GM15510 (cell line): Measurements from ENCODE around the gene SFT2D3.

ENCODE experiments used
- POLR2A ChIP-seq: IDR thresholded peaks from 3 replicates; pipeline ENCODE4 v1.6.1; 2011; ENCODE audit warnings: borderline replicate concordance; ENCODE audit not compliant: insufficient read length; ENCODE audit errors: extremely low read depth

Gene SFT2D3

GRCh38 chr2:127673291-127674069 is 27.8 kb upstream of the SFT2D3 start:
- no peak for TF ChIP-seq POLR2A

- no peak for TF ChIP-seq POLR2A
Measured at GRCh38 chr2:127674241-127675209, 26.8 kb upstream of the SFT2D3 start.

GRCh38 chr2:127675331-127676261 is 25.7 kb upstream of the SFT2D3 start, which contains the start of gene LIMS2:
LIMS2 (minus strand) TSS chr2:127675530; CDS start chr2:127675024, 506 bp downstream.
- TF ChIP-seq POLR2A: no peak

GRCh38 chr2:127676906-127677305 is 24.4 kb upstream of the SFT2D3 start:
- TF ChIP-seq POLR2A: no peak

GRCh38 chr2:127678531-127678930 is 22.8 kb upstream of the SFT2D3 start:
- no peak for TF ChIP-seq POLR2A

GRCh38 chr2:127678991-127679390 is 22.3 kb upstream of the SFT2D3 start:
- no peak for TF ChIP-seq POLR2A

GRCh38 chr2:127679680-127680361 is 21.5 kb upstream of the SFT2D3 start:
- TF ChIP-seq POLR2A: no peak

- no peak for TF ChIP-seq POLR2A
Measured at GRCh38 chr2:127680706-127681287, 20.5 kb upstream of the SFT2D3 start.

GRCh38 chr2:127681288-127681804 is 20.0 kb upstream of the SFT2D3 start:
- no peak for TF ChIP-seq POLR2A

GRCh38 chr2:127681976-127682857 is 19.1 kb upstream of the SFT2D3 start:
- no peak for TF ChIP-seq POLR2A

GRCh38 chr2:127683056-127683455 is 18.2 kb upstream of the SFT2D3 start:
- TF ChIP-seq POLR2A: no peak

- TF ChIP-seq POLR2A: no peak
Measured at GRCh38 chr2:127683757-127684156, 17.5 kb upstream of the SFT2D3 start.

GRCh38 chr2:127685410-127686080 is 15.8 kb upstream of the SFT2D3 start:
- TF ChIP-seq POLR2A: no peak
